ENCODE measurements around the gene GLCCI1. TPM values are rescaled to one million over a fixed set of nuclear protein-coding genes. Genes with fewer than 3 reads are reported as not detected.
"Not testable (repeated sequence)": the region's sequence is repeated elsewhere in the genome, so short reads cannot be mapped to it uniquely, and the experiment has no call there.

Gene GLCCI1
- total RNA-seq, 4 donors from 2014 or later = 8.1 to 15.7 (median 11.7) TPM

DNA sequence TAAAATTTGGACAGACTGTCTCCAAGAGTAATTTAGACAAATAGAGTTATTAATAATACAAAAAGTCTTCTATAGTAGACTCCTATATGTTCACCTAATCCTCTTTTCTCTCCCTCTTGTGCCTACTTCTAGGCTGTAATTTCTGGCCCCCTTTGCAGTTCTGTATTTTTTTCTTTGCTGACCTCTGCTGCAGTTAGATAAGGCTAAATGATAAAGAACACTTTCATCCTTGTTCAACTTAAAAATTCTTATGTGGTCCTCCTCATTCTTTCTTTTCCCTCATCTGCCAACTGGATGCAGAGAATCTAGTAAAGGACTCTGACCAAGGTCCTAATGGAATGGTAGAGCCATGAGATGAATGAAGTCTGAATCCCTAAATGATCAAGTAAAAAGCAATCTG is 20.1 kb downstream of the GLCCI1 start:
- Histone ChIP-seq H3K27ac (no peak overlapping the region), H3K36me3 (peaks cover 0 to 5% (median 0%) of the 10 kb centered on the region in 3 donors), H3K27me3 (no peaks in the 10 kb centered on the region), H3K4me1 (peaks cover 0 to 22% (median 4%) of the 10 kb centered on the region in 4 donors), H3K4me3 (no peak overlapping the region), H3K9me3 (peaks cover 0 to 26% (median 8%) of the 10 kb centered on the region in 4 donors)
- DNase-seq (ENCODE audit: low spot score in 2 of 2) = no peak
- TF ChIP-seq EP300 (IDR thresholded peaks at IDR 0.05) (no peak), POLR2A (IDR thresholded peaks at IDR 0.05) (no peak)
- TF ChIP-seq, protein P1, sequence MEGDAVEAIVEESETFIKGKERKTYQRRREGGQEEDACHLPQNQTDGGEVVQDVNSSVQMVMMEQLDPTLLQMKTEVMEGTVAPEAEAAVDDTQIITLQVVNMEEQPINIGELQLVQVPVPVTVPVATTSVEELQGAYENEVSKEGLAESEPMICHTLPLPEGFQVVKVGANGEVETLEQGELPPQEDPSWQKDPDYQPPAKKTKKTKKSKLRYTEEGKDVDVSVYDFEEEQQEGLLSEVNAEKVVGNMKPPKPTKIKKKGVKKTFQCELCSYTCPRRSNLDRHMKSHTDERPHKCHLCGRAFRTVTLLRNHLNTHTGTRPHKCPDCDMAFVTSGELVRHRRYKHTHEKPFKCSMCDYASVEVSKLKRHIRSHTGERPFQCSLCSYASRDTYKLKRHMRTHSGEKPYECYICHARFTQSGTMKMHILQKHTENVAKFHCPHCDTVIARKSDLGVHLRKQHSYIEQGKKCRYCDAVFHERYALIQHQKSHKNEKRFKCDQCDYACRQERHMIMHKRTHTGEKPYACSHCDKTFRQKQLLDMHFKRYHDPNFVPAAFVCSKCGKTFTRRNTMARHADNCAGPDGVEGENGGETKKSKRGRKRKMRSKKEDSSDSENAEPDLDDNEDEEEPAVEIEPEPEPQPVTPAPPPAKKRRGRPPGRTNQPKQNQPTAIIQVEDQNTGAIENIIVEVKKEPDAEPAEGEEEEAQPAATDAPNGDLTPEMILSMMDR (IDR thresholded peaks at IDR 0.05) = no peak

DNA sequence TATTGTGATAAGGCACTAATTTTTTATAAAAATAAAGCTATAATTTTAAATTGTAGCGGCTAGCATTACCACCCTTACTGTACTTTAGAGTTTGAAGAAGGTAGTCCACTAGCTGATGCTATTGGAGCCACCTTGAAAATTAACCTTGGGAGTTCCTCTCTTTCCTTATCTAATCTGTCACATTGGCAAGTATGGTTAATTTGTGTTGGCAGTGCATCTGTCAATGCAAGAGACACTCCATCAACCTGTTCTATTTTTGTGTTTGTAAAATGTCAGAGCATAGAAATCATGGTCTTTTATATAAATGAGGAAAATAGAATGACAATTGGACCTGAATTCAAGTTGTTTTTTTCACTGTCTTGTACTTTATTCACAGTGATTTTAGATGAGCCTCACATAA is 20.5 kb downstream of the GLCCI1 start:
- Histone ChIP-seq H3K4me3 (no peak overlapping the region), H3K27me3 (no peaks in the 10 kb centered on the region), H3K9me3 (peaks cover 0 to 26% (median 8%) of the 10 kb centered on the region in 4 donors), H3K4me1 (peaks cover 0 to 18% (median 4%) of the 10 kb centered on the region in 4 donors), H3K27ac (no peak overlapping the region), H3K36me3 (peaks cover 0 to 5% (median 0%) of the 10 kb centered on the region in 3 donors)
- TF ChIP-seq EP300 (IDR thresholded peaks at IDR 0.05) (no peak), POLR2A (IDR thresholded peaks at IDR 0.05) (no peak)
- TF ChIP-seq, protein P1 (IDR thresholded peaks at IDR 0.05) = no peak
- DNase-seq (ENCODE audit: low spot score in 2 of 2) = no peak
- WGBS, 2 donors = 95 to 97% methylated on average over 1 of the region's 1 CpG

DNA sequence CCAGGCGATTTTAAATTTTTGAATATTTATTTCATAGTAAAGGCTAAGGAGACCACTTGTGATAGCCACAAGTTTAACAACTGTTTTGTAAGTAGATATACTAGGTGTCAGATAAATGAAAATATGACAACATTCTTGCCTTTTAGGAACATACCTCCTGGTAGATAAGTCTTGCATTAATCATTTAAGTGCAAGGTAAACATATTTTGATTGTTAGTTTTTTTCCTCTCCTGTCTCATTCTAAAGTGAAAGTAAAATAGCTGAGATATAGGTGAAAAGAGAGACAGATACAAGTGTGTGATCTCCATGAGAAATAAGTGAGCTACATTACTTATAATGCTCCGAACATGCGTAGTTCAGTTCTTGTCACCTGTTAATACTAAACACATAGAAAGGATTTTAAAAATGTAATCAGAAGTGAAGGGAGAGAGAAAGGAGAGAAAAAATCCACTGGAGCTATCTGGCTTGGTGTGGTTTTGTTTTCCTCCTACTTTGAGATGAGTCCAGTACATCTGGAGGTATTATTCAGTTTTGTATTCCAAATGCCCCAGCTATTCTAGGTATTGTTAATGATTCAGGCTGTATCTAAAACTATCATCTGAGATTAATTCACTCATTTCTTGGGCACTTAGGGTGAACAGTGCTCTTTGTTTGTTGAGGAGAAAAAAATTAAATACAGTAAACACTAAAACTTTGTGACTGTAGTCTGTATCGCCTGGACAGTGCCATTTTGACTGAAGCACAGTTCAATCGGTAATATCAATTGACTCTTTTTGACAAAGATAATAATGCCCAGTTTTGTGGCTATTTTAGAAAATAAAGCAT is 21.2 kb downstream of the GLCCI1 start:
- WGBS, 2 donors = 71% methylated on average over 5 of the region's 5 CpGs
- Histone ChIP-seq H3K9me3 (peaks cover 0 to 26% (median 8%) of the 10 kb centered on the region in 4 donors), H3K4me1 (peaks cover 0 to 13% (median 4%) of the 10 kb centered on the region in 4 donors), H3K27me3 (no peaks in the 10 kb centered on the region), H3K4me3 (peak overlapping the region in 1 of 4 donors; percentile 23), H3K27ac (no peak overlapping the region), H3K36me3 (peaks cover 0 to 5% (median 0%) of the 10 kb centered on the region in 3 donors)
- TF ChIP-seq, protein P1 (IDR thresholded peaks at IDR 0.05) = no peak
- TF ChIP-seq EP300 (IDR thresholded peaks at IDR 0.05) (no peak), POLR2A (IDR thresholded peaks at IDR 0.05) (no peak)
- no peak for DNase-seq (ENCODE audit: low spot score in 2 of 2)

DNA sequence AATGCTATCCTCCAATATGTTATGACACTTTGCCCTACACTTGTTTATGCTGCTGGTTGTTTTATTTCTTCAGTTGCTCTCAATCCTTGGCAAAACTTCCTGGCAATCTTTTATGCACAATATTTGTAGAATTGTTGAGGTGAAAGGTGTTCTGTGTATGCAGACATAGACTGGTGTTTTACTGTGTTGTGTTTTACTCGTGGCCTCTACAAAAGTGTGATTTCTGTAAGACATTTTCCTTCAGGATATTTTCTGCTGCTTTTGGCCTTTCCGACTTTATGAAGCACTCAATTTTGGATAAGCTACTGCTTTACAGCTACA is 21.8 kb downstream of the GLCCI1 start:
- peaks cover 0 to 30% (median 8%) of the 10 kb centered on the region in 4 donors for H3K9me3 ChIP-seq
- H3K4me1 ChIP-seq = peaks cover 0 to 9% (median 4%) of the 10 kb centered on the region in 4 donors
- H3K27me3 ChIP-seq = no peaks in the 10 kb centered on the region
- TF ChIP-seq, protein P1 (IDR thresholded peaks at IDR 0.05) = no peak
- no peak for TF ChIP-seq EP300 (IDR thresholded peaks at IDR 0.05)
- TF ChIP-seq POLR2A (IDR thresholded peaks at IDR 0.05) = no peak
- H3K27ac ChIP-seq = no peak overlapping the region
- H3K36me3 ChIP-seq = peaks cover 0 to 5% (median 0%) of the 10 kb centered on the region in 3 donors
- WGBS, 2 donors = 58 to 60% methylated on average over 2 of the region's 2 CpGs
- no peak for DNase-seq (ENCODE audit: low spot score in 2 of 2)
- no peak overlapping the region for H3K4me3 ChIP-seq

DNA sequence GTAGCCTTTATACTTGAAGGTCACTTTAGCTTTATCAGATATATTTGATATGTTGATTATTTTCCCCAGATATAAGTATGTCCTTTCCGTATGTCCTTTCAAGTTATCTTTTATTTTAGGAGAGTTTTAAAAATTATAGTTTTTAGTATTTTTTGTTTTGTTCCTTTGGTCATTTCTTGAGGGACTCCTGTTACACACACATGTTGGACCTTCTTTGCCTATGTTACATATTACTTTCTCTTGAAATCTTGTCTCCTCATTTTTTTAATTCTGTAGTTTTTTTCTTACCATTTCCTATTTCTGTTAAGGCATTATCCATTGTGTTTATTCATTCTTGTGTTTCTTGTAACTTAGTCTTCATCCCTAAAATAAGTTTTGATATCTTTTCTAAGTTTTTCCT is 23.9 kb downstream of the GLCCI1 start:
- peaks cover 0 to 30% (median 8%) of the 10 kb centered on the region in 4 donors for H3K9me3 ChIP-seq
- 89 to 98% methylated on average over 1 of the region's 1 CpG for WGBS, 2 donors

DNA sequence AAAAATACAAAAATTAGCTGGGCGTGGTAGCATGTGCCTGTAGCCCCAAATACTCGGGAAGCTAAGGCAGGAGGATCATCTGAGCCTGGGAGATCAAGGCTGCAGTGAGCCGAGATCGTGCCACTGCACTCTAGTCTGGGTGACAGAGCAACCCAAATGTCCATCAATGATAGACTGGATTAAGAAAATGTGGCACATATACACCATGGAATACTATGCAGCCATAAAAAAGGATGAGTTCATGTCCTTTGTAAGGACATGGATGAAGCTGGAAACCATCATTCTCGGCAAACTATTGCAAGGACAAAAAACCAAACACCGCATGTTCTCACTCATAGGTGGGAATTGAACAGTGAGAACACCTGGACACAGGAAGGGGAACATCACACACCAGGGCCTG is 26.8 kb downstream of the GLCCI1 start:
- H3K27me3 ChIP-seq; H3K4me1 ChIP-seq; DNase-seq (ENCODE audit: low spot score in 2 of 2); H3K4me3 ChIP-seq; H3K36me3 ChIP-seq; H3K27ac ChIP-seq: not testable (repeated sequence)
- WGBS, 2 donors = 95 to 98% methylated on average over 6 of the region's 6 CpGs
- H3K9me3 ChIP-seq = peaks cover 0 to 40% (median 8%) of the 10 kb centered on the region in 4 donors

More for the DNA sequence above, 23.9 kb downstream of the GLCCI1 start:
- TF ChIP-seq EP300 (IDR thresholded peaks at IDR 0.05) (no peak), POLR2A (IDR thresholded peaks at IDR 0.05) (no peak)
- TF ChIP-seq, protein P1 (IDR thresholded peaks at IDR 0.05) = no peak
- peaks cover 0 to 5% (median 0%) of the 10 kb centered on the region in 3 donors for H3K36me3 ChIP-seq
- peaks cover 0 to 9% (median 4%) of the 10 kb centered on the region in 4 donors for H3K4me1 ChIP-seq
- H3K27me3 ChIP-seq = no peaks in the 10 kb centered on the region
- H3K4me3 ChIP-seq = no peak overlapping the region
- DNase-seq (ENCODE audit: low spot score in 2 of 2) = no peak
- no peak overlapping the region for H3K27ac ChIP-seq

Measured in tibial nerve (tissue), 4 donors.